Measurements from ENCODE around the gene RASL11B. TPM values are rescaled to one million over a fixed set of nuclear protein-coding genes. Genes with fewer than 3 reads are reported as not detected.

RASL11B gene
- polyA plus RNA-seq, 1 donor, result 40.5 TPM

- no peak for DNase-seq
These were observed 20.2 kb upstream of the RASL11B start for GRCh38 chr4:52841682-52842456.

- no peak for DNase-seq
These were observed 19.3 kb upstream of the RASL11B start for GRCh38 chr4:52842792-52843191.

DNA sequence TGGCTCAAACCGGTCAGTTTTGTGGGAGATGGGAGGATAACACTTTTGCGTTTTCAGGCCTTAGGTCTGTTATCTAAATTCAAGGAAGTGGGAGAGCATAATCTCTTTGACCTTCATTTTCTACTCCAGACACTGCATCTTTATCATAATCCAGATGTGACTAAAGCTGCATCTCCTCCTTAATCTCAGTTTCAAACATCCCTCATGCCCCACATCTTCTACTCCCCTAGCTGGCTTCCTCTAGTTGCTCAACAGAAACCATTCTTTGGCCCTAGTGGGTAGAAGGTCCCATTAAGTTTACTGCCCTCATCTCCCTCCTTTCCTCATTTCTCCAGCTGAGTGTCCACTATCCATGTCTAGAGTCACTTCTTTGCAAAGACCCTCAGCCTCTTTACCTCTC is 18.8 kb upstream of the RASL11B start:
- DNase-seq, result no peak

- DNase-seq, result no peak
These were observed 18.2 kb upstream of the RASL11B start for GRCh38 chr4:52843958-52844357.

- no peak for DNase-seq
These were observed 17.5 kb upstream of the RASL11B start for GRCh38 chr4:52844596-52844995.

DNA sequence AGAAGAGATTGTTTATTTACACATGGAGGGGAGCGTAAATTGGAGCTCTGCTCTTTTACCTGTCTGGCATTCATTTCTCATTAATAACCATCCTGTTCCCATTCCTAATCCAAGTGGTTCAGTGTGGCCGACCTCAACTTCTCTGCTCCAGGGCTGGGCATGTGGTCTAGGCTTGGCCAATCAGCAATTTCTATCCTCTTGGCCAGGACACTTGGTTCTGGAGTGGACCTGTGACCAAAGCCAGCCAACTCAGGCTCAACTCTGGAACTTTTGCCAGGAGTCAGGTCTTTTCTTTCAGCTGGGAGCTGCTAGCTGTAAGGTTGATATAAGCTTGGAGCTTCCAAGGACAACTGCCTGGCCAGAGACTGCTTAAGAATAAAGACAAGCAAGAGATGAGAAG is 15.6 kb upstream of the RASL11B start:
- no peak for DNase-seq

- no peak for DNase-seq
These were observed 13.9 kb upstream of the RASL11B start for GRCh38 chr4:52848254-52848653.

GRCh38 chr4:52850406-52851124 is 11.6 kb upstream of the RASL11B start:
- no peak for DNase-seq

GRCh38 chr4:52852041-52852440 is 10.1 kb upstream of the RASL11B start:
- no peak for DNase-seq

DNA sequence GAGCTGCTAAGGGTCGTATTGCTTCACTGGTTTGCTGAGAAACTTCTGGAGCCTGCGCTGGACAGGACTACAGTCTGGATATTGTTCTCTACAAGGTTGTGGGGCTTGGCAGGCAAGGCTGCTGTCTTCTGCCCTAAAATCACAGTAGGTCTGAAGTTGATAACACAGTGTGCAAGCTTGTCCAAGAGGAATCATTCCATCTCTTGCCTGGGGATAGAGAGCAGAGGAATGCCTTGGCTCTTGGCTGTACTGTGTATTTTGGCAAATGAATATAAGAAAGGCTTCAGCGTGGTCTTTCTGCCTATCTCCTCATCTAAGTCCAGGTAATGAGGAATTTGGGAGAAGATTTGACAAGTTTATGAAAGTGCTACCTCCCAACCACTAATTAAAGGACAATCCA is 9.4 kb upstream of the RASL11B start:
- DNase-seq, result no peak

GRCh38 chr4:52853351-52853750 is 8.8 kb upstream of the RASL11B start:
- no peak for DNase-seq

DNA sequence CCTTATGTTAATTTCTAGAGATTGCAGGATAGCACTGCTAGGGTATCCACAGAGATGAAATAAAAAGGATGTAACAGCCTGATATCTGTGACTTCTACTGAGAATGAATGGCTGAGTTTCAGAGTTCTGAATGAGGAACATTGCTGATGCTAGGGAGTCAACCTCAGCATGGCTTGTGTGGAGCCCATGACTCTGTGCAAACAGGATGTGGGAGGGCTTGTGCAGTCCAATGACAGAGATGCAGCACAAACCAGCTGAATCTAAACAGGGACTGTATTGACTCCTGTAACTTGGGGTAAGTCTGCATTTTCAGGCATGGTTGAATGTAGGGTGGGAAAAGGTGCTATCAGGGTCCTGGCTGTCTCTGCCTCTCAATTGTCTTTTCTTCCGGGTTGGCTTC is 5.3 kb upstream of the RASL11B start:
- no peak for DNase-seq

- DNase-seq, result no peak
These were observed 1.8 kb upstream of the RASL11B start for GRCh38 chr4:52860361-52860760.

- DNase-seq, result no peak
These were observed 820 bp upstream of the RASL11B start for GRCh38 chr4:52861171-52861823.

GRCh38 chr4:52862639-52863161 is 583 bp downstream of the RASL11B start:
- no peak for DNase-seq

GRCh38 chr4:52863324-52863723 is 1.2 kb downstream of the RASL11B start:
- no peak for DNase-seq

DNA sequence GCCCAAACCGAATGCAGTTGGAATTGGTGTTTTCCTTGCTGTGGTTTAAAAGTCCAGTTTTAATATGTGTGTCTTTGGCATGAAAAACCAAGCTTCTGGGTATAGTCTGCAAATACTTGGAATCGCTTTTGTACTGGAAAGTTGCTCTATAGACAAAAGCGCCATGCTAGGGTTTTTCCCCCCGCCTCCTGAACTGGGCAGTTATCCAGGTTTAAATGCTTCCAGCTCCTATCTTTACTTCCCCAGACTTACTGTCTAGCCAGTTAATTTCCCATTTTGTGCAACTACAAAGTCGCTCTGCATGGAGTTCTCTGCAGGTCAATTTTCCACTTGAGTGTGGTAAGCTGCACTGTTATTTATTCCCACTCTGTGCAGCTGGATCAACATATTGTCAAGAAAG is 2.7 kb downstream of the RASL11B start:
- no peak for DNase-seq

GRCh38 chr4:52865300-52865699 is 3.2 kb downstream of the RASL11B start:
- no peak for DNase-seq

- no peak for DNase-seq
These were observed 4.6 kb downstream of the RASL11B start for GRCh38 chr4:52866734-52867133.

DNA sequence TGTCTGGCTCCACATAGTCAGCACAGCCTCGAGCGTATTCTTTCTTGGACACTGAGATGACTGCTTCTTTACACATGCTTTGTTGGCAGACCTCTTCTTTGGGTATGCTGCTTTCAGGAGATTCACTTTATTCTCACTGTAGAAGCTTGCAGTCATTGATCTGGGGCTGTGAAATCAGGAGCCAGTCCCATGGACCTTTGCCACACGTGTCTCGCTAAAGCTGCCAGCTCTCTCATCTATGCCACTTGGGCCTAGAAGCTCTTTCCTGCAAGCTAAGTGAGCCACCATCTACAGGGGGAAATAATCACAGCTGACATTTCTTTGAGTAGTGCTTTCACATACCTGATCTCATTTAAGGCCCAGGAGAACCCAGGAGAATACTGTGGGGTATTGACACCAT is 5.0 kb downstream of the RASL11B start:
- no peak for DNase-seq

GRCh38 chr4:52868133-52868532 is 6.0 kb downstream of the RASL11B start:
- DNase-seq, result peak; percentile 67

DNA sequence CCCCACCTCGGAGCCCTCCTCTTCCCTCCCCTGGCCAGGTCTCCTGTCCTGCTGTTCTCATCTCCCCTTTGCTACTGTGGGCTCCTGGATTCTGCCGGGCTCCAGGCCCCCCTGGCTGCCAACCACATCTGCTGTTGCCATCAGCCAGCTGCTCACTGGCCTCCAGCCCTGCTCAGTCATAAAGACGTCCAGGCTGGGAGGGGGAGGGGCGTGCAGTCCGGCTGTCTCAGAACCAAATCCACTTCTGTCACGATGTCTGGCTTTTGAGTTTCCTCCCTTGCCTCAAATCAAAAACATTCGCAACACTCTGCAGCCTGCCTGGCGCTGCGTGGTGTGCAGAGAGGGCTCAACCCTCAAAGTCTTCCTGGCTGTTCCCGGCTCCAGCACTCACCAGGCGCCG is 7.1 kb downstream of the RASL11B start:
- DNase-seq, result no peak

DNA sequence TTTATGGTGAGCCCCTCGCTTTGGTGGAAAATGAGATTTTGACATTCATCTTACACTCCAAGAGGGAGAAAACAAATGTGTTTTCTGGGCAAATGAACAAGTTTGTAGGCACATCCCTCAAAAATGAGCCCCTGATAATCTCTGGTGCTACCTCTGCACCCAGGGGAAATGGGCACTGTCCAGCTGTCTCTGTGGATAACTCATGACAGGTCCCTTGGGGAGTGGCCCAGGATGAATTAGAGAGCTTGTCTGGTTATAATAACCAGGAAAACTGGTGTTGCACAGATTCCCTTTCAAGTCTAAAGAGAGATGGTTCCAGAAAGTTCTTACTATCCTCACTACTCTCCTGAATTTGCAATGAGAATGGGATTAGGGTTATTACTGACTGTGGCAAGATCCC is 7.5 kb downstream of the RASL11B start:
- no peak for DNase-seq
